ENCODE measurements around the gene DAPK1.

DNA sequence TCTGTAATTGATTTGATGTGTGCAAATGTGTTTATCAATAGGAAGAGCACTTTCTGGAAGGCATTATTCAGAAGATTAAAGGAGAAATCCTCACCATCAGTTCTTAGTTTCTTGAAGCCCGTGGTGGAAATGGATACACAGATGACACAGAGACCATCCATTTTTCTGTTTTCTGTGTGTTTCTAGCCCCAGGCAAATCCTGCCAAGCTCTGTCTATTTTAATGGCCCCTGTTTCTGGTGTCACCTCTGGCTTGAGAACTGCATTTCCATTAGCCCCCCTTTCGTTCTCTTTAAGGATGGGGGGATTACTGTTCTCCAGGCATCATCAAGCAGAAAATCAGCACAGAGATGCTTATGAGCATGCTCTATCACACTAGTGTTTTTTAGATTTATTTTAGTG lies 37.3 kb downstream of the DAPK1 start:
- TF ChIP-seq CTCF (IDR thresholded peaks at IDR 0.05) (no peak), EP300 (IDR thresholded peaks at IDR 0.05) (no peak)

Measured in stomach (tissue), 4 donors.